HG03432 (cell line): ENCODE results near the gene TPI1.

ENCODE experiments used
- ATAC-seq: cut with Tn5 transposase; IDR thresholded peaks from one replicate; pipeline ENCODE4 v1.9.1; 2021; ENCODE audit warnings: mild to moderate bottlenecking, moderate library complexity; ENCODE audit not compliant: unreplicated experiment

The TPI1 gene

DNA sequence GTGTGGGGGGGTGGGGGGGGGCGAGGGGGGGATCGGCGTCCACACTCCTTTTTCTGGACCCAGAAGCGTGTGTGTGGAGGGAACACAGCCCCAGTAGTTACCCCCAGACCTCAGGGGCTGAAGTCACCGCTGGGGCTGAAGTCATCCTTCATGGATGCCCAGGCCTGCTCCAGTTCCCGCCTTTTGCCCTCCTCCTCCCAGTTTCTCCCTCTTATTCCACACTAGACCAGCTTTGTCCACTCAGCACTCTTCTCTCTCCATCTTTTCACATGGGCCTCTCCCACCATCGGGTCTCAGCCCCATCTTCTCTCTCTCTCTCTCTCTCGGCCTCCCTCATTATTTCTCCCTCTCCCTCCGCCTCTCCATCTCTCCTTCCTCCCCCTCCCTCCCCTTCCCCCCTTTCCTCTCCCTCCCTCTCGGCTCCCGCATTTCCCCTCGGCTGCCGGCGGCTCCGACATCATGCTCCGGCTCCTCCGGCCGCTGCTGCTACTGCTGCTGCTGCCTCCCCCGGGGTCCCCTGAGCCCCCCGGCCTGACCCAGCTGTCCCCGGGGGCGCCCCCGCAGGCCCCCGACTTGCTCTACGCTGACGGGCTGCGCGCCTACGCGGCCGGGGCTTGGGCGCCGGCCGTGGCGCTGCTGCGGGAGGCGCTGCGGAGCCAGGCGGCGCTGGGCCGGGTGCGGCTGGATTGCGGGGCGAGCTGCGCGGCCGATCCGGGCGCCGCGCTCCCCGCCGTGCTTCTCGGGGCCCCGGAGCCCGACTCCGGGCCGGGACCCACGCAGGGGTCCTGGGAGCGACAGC lies 39.1 kb upstream of the TPI1 start, which contains the start of gene P3H3:
P3H3 (plus strand) TSS at position 426 of the 799 bp plus-strand sequence; CDS start at position 460, 34 bp downstream.
- no peak for ATAC-seq

DNA sequence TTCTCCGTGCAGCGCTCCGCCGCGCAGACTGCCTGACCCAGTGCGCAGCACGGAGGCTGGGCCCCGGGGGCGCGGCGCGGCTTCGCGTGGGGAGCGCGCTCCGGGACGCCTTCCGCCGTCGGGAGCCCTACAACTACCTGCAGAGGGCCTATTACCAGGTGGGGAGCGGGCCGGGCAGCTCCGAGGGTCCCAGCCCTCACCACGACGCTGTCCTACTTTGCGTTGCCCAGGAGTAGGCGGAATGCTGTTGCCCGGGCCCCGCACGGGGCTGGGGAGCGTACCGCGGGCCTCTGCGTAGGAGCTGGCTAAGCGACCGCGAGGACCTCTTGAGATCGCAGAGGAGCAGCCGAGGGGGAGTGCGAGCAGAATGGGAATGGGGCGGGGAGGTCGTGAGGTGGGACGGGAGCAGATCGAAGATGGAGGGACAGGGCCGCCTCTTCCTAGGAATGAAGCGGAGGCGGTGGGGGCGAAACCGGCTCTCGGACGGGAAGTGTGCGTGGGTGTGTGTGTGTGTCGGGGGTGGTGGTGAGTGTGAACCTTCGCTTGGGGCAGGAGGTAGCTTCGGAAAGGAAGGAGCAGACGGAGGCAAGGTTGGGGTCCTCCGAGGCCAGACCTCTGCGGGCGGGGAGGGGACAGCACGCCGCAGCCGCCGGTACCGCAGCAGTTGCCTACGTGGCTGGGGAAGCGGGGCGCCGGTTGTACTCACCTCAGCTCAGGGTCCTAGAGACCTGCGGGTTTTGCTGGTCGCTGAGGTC lies 38.4 kb upstream of the TPI1 start:
- no peak for ATAC-seq

DNA sequence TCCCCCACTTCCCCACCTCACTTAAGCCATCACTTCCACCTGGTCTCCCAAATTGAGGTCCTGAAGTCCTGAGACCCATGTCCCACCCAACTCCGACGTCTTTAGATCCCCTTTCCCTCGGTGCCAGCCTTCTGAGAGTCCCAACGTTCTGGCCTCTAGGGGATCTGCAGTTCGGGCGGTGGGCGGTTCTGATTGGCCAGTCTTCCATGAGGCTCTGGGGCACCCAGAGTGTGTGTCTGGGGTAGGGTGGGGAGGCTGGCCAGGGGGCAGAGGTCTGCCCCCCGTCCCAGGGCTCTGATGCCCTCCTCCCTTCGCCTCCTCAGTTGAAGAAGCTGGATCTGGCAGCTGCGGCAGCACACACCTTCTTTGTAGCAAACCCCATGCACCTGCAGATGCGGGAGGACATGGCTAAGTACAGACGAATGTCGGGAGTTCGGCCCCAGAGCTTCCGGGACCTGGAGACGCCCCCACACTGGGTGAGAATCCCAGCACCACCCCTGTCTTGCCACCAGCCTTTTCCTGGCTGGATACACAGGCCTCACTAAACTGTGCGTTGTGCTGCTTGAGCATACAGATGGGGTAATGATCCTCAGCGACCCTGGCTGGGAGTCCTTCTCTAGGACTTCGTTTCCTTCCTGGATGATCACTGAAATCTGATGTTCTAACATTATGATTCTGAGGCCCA lies 37.7 kb upstream of the TPI1 start:
- no peak for ATAC-seq

GRCh38 chr12:6830286-6830890 lies 36.9 kb upstream of the TPI1 start:
- no peak for ATAC-seq

DNA sequence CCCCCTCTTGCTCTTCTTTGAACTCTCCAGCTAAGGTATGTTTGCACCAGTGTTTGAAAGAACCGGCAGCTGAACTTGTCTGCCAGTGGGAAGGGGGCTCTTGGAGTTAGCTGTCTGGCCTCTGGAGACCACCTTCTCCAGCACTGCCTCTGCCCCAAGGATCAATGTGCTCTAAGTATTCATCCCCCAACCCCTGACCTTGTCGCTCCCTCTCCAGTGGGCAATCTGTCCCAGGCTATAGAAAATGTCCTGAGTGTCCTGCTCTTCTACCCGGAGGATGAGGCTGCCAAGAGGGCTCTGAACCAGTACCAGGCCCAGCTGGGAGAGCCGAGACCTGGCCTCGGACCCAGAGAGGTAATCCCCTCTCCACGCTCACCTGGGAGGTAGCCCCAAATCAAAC lies 36.3 kb upstream of the TPI1 start:
- no peak for ATAC-seq

- no peak for ATAC-seq
These were observed 35.8 kb upstream of the TPI1 start for GRCh38 chr12:6831450-6831995.

DNA sequence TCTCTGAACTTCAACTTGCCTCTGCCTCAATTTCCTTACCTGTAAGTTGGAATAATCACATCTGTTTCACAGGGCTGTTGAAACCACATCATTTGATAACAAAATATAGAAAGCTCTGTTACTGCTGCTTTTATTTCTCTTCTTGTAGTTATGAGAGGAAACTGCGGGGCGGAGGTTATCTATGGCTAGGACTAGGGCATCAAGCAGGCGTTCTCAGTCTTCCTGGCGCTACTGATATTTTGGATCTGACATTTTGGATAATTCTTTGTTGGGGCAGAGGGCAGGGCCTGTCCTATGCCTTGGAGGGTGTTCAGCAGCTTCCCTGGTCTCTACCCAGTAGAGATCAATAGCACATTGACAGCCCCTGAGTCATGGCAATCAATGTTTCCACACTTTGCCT lies 35.2 kb upstream of the TPI1 start:
- ATAC-seq = no peak

DNA sequence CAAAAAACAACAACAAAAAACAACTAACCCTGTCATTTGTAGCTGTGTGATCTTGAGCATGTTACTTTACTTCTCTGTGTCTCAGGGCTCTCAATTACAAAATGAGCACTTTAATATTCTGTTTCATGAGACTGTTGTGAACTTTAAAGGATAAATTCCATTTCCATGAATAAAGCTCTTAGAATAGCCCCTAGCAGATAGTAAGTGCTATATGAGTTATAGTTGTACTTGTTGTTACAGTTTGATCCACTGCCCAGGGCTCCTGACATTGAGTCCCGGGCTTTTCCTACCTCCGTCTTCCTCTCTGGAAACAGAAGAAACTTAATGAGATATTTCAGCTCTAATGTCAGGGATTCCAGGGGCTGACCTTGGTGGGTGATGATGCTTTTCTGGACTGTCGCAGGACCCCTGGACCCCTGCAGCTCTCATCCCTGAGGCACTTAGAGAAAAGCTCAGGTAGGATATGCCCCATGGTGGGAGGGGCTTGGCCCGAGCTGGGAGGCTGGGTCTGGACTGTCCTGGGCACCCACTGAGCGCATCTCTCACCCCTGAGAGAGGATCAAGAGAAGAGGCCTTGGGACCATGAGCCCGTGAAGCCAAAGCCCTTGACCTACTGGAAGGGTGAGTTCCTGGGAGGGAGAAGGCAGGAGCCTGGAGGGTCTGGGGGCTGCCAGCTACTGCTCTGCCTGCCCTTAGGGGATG lies 34.0 kb upstream of the TPI1 start:
- no peak for ATAC-seq

DNA sequence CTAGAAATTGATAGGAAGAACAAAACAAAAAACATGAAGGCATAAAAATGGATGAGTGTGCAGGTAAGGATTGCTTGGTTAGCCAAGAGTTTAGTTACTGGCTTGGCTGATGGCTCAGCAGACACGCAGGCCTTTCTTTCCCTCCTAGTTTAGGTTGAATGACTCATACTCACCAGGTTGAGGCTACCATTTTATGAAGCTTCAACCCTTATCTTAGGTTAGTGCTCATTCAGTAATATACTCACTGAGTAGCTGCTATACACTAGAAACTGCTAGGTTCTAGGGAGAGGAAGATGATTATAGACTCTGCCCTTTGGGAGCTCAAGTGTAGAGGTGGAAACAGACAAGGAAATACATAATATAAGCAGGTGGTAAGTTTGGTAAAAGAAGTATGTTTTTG lies 33.1 kb upstream of the TPI1 start:
- no peak for ATAC-seq

GRCh38 chr12:6834873-6835272 lies 32.5 kb upstream of the TPI1 start:
- no peak for ATAC-seq

DNA sequence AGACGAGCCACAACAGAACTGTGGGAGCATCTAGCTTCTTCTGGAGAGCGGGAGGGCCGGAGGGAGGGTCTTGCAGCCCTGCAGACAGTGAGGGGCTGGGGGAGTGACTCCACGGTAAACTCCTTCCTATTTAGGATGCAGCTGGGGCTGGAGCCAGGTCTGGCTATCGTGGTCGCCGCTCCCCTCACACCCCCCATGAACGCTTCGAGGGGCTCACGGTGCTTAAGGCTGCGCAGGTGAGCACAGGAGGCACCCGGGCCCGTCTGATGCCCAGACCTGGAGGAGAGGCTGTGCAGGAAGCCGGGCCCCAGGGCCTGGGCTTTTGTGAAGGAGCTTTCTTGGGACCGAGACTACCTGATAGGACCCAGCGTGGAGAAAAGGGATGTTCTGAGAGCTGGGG lies 30.5 kb upstream of the TPI1 start:
- ATAC-seq = no peak

DNA sequence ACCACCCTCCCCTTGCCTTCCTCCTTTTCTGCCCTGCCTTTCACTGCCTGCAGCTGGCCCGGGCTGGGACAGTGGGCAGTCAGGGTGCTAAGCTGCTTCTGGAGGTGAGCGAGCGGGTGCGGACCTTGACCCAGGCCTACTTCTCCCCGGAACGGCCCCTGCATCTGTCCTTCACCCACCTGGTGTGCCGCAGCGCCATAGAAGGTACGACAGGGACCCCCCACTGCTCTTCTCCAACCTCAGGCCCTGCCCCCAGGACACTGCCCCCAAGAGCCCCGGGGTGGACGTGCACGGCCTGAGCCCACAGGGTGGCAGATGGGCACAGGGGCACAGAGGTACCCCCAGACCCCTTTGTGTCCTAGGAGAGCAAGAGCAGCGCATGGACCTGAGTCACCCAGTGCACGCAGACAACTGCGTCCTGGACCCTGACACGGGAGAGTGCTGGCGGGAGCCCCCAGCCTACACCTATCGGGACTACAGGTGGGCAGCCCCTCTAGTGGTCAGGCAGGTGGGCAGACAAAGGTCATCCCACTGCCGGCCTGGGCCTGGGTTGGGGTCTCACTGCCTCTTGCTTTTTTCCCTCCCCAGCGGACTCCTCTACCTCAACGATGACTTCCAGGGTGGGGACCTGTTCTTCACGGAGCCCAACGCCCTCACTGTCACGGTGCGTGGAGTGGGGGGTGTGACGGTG lies 29.8 kb upstream of the TPI1 start:
- no peak for ATAC-seq

DNA sequence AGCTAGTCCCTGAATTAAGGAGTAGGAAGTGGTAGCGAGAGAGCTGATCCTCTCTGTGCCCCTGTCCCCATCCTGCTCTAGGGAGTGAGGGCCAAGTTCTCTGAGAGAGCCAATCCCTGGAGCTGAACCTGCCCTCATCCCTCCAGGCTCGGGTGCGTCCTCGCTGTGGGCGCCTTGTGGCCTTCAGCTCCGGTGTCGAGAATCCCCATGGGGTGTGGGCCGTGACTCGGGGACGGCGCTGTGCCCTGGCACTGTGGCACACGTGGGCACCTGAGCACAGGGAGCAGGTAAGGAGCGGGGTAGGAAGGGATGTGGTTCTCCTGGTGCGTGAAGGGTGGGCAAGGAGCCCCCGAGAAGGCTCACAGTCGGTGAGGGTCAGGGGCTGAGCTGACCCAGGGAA lies 28.5 kb upstream of the TPI1 start:
- no peak for ATAC-seq

- peak; percentile 74 for ATAC-seq
These were observed 27.7 kb upstream of the TPI1 start for GRCh38 chr12:6839482-6840201.

GRCh38 chr12:6840330-6840729 lies 27.0 kb upstream of the TPI1 start:
- ATAC-seq = no peak

DNA sequence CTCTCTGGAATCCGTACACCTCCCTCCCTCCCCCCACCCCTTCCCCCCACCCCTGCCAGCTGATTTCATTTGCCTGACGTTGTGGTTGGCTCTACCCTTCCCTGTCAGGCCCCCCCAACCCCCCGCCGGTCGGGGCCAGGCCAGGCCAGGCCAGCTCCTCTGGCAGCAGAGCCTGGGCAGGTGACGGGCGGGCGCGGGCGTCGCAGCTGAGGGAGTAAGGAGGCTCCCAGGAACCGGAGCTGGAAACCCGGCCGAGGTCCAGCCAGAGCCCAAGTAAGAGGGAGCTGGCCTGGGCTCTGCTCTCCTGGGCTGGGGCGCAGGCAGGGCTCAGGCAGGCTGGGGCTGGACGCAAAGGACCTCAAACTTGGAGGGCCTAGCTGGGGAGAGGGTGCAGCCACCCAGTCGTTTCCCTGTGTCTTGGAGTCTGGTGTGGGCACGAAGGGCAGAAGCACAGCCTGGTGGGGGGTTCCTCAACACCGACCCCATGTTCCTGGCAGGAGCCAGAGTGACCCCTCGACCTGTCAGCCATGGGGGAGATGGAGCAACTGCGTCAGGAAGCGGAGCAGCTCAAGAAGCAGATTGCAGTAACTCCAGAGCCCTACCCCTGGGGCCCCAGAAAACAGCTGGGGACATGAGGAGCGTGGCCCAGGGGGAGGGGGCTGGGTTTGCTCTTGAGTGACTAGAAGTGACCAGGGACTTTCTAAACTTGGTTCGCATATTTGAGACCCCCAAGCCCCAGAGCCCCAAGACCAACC lies 26.4 kb upstream of the TPI1 start, which contains the start of gene GNB3:
GNB3 (plus strand) TSS at position 165 of the 755 bp plus-strand sequence; CDS start at position 528, 363 bp downstream.
- ATAC-seq = no peak

DNA sequence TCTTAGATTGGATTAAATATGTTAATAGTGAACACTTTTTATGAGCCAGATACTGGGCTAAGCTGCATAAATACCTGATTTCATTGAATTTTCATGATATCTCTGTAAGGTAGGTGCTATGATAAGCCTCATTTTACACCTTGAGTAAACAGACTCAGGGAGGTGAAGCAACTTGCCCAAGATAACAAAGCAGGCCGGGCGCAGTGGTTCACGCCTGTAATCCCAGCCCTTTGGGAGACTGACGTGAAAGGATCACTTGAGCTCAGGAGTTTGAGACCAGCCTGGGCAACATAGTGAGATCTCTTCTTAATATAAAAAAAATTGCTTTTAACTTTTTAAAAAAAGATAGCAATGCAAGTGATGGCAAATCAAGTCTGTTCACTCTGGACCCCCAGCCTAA lies 25.3 kb upstream of the TPI1 start:
- ATAC-seq = no peak
